Fibroblast of the conjunctiva (primary cell): ENCODE data around the gene NPRL2.

Source experiments
- DNase-seq: peaks from one replicate; pipeline ENCODE4 v3.0.0-alpha.2; 2010; ENCODE audit warnings: low read depth

Gene NPRL2

DNA sequence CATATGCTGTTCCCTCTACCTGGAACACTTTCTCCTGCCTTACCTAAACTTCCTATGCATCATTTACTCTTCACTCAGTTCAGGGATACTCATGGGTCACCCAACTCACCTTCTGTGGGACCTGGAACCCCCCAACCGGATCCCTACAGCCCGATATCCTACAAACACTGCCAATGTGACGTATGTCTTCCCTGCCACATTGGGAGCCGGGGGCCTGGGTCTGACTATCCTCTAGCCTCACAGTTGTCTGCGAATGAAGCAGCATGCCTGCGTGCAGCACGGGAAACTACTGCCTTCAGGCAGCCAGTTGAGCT is 405 bp downstream of the NPRL2 start:
- DNase-seq, result no peak

DNA sequence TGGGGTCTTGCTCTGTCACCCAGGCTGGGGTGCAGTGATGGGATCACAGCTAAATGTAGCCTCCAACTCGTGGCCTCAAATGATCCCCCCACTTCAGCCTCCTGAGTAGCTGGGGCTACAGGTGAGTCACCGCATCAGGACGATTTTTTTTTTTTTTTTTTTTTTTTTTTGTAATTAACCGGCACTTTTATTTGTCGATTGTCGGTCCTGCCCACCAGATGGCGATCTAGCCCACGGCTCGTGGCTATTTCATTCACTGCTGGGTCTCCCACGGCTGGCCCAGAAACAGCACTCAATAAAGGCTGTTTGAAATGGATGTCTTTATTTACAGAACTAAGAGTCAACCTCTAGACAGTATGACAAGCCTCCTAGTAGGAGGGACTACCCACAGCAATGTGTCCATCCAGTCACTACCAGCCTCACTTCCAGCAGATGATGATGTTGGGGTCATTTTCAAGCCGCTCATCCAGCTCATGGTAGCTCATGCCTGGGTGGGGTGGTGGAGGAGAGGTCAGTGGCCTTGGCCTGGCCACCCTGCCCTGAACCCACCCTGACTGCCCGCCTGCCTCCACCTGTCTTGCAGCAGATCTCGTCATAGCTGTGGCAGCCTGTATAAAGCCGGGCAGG is 3.3 kb downstream of the NPRL2 start:
- DNase-seq, result no peak

GRCh38 chr3:50345586-50346234 is 4.9 kb downstream of the NPRL2 start, which contains the start of gene ZMYND10:
TSS of gene ZMYND10 (minus strand) at chr3:50345732. CDS start at chr3:50345579, 153 bp downstream.
- no peak for DNase-seq

- no peak for DNase-seq
These were observed 5.6 kb downstream of the NPRL2 start for GRCh38 chr3:50345008-50345407.

- DNase-seq, result no peak
These were observed 7.6 kb downstream of the NPRL2 start for GRCh38 chr3:50342813-50343633.

GRCh38 chr3:50341996-50342650 is 8.5 kb downstream of the NPRL2 start:
- no peak for DNase-seq

- DNase-seq, result no peak
These were observed 9.0 kb downstream of the NPRL2 start for GRCh38 chr3:50341537-50341936.

GRCh38 chr3:50340448-50341329 is 9.9 kb downstream of the NPRL2 start, which contains the start of gene RASSF1:
TSS of gene RASSF1 (minus strand) at chr3:50340836. CDS start at chr3:50340805, 31 bp downstream.
- no peak for DNase-seq

DNA sequence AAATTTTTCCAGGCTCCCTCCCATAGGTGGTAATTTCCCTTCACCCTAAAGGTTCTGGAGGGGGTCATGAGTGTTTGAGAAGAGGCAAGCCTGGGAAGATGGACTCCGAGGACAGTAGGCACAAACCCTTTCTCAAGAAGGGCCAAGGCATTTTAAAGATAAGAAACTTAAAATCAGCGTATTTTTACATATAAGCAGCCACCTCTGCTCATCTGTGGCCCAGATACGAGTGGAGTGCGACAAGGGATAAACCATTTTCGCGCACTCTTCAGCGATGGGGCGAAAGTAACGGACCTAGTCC is 10.5 kb downstream of the NPRL2 start:
- DNase-seq, result no peak

DNA sequence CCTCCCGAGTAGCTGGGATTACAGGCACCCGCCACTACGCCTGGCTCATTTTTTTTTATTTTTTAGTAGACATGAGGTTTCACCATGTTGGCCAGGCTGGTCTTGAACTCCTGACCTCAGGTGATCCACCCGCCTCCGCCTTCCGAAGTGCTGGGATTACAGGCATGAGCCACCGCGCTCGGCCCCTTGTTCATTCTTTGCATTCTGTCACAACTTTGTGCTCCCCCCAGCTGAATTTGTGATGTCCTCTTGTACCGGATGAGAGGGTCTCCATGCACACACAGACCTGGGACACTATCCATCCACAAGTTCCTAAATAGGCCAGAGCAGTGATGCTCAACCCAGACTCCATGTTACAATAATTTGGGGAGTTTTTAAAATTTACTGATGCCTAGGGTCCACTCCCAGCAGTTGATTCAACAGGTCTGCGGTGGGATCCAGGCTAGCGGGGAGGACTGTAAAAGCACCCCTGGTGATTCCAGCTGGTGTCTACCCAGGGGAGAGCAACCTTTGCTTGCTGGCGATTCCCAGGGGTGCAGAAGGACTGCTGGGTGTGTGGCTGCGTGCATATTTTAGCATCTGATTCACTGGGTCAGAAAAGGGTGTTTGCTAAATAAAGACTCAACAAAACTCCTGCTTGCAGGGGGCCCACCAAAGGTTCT is 11.0 kb downstream of the NPRL2 start:
- no peak for DNase-seq

- DNase-seq, result no peak
These were observed 11.6 kb downstream of the NPRL2 start for GRCh38 chr3:50338965-50339364.

DNA sequence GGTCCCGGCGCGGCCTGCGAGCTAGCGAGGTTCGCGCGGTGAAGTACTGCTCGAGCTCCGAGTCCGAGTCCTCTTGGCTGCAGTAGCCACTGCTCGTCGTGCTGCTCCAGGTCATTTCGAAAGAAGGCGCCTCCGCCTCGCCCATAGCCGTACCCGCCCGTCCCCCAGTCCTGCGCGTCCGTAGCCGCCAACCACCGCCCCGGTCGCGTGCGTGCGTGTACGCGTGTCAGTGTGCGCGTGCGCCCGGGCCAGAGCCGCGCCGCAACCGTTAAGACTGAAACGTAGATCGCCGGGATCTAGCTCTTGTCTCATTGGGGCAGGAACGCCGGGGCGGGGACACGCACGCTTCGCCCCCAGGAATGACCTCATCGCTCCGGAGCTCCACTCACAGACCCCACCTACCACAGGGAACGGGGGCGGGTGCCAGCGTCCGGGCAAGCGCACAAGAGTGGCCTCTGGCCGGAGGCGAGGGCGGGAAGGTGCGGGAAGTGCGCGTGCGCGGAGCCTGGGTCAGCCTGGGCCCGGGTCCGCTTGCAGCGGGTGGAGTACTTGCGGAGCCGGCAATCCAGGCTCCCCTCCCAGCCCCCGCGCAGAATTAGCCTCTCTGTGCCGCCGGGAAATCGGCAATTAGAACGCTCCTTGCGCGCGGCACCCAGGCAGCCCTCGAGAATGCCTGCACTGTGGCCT is 13.3 kb downstream of the NPRL2 start:
- peak; percentile 99 for DNase-seq

DNA sequence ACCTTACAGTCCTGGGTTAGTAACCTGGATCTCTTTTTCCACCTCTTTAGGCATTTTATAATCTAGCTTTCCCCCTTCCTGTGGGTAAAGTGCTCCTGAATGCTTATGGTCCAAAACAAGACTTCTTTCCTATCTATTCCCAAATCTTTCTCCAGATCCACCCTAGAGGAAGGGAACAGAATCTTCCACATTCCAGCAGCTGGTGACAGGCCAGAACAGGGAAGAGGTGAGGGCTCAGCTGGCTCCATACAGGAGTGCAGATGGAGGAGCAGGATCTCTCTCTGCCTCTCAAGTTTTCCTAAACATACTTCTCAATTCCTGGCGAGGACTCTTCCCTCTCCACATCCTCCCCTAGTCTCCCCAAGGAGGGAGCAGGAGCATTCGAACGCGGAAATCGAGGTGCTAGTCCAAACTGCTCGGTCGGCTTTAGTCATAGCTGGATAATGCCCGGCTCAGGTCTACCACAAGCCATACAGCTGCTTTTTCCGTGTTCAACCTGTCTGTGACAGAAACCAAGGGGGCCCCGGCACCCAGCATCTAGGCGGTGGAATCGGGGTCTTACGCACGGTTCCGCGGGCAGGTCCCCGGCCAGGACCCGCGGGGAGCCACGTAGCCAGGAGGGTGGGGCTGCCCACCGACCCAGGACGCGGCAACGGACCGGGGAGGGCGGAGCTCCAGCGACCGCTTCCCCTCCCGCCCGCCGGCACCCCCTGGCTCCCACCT is 14.0 kb downstream of the NPRL2 start:
- no peak for DNase-seq

DNA sequence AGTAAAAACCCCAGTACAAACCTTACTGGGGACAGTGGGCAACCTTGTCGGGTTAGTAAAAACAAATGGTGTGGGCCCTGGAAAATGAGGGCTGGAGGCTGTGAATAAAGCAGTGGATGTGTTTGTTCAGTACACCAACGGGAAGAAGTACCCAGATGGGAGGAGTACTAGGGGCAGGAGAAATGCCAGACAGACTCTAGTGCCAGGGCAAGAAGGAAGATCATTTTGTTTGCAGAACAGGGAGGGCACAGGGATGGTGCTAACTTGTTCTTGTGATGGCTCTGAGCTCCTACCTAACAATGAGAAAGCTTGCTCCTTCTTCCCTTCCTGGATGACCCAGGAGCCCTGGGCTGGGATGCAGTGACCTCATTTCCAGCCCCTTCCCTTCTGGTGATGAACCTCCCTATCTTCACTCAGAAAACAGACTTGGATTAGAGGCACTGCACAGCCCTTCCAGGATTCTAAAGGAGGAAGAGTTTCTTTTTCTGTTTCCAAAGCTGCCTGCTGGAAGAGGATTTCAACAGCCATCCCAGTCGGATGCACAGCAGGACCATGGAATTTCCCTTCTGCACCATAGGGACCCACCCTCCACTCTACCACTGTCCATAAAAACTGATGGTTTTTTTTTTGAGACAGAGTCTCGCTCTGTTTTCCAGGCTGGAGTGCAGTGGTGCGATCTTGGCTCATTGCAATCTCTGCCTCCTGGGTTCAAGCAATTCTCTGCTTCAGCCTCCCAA is 16.1 kb downstream of the NPRL2 start:
- DNase-seq, result no peak

- no peak for DNase-seq
These were observed 16.7 kb downstream of the NPRL2 start for GRCh38 chr3:50333744-50334328.

GRCh38 chr3:50331364-50331907 is 19.1 kb downstream of the NPRL2 start:
- DNase-seq, result no peak

DNA sequence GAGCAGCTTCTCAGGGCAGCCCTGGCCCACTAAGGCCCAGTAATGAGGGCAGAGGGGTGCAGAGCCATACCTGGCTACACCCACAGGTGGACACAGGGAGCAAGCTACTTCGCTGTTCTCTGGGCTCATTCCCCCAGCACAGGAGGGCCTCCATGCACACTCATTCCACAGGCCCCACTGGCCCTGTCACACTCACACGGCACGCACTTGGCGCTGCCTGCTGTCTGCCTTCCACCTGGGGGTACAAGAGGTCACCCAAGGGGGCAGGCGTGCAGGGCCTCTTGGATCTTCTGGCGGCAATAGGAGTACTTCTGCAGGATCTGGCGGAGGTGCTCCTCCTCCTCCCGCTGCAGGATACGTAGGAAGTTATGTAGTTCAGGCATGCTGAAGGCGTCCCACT is 20.2 kb downstream of the NPRL2 start:
- no peak for DNase-seq

DNA sequence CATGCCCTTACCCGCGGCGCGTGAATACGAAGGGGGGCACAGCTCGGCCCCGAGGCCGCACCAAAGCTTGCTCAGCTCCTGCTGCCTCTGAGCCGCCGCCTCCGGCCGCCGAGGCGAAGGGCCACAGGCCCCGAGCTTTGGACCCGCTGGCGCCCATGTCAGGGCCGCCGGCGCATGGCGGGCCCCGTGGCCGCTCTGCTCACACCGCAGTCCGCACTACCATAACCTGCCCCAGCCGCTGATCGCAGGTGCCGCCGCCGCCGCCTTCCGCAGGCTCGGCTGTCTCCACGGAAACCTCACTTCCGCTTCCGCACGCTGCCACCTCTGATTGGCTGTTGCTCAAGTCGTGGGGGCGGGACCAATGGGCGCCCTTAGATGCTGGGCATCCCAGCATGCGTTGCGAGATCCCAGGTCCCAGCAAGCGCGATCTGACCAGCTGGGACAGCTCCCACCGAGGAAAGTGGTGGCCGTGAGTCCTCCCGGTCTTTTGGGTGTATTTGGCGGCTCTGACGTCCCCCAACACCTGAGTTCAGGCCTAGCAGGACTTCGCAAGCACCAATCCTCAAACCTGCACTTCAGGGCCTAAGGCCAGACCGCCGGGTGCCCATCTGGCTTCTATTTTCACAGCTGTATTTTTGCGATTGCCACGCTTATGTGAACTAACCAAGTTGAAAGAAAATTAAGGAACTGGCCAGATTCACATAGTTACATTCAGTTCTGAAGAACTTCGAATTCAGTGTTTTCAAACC is 22.5 kb downstream of the NPRL2 start, which contains the start of gene TUSC2:
TSS of gene TUSC2 (minus strand) at position 281 of the 749 bp plus-strand sequence. CDS start at position 157, 124 bp downstream.
- peak; percentile 93 for DNase-seq
